ENCODE measurements around the gene PTPRQ. TPM values are rescaled to one million over a fixed set of nuclear protein-coding genes. Genes with fewer than 3 reads are reported as not detected.

PTPRQ gene
- total RNA-seq, 1 donor from 2014 or later, result not detected

DNA sequence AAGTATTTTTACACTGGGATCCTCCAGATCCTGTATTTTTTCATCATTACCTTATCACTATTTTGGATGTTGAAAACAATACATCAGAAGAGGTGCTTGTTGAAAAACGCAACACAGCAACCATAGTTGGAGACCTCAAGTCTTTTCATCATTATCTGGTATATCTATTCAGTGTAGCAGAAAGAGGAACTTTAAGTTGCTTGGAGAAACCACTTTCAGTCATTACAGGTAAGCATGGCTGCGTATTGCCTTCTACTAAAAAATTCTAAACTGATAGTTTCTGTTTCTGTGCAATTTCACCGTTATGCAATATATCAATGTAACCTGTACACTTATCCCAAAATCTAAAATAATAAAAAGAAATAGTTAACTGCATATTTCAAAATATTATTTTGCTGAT is 32.2 kb upstream of the PTPRQ start:
- intact Hi-C loops (cut with micrococcal nuclease), result loop anchor here (10.0 kb wide), 2 partner anchors 353 to 1913 kb away; no protein-coding TSS in a partner anchor
- H3K4me1 Mint-ChIP-seq, result no peaks in the 10 kb centered on the region
- H3K36me3 Mint-ChIP-seq (ENCODE audit: low read depth), result no peaks in the 10 kb centered on the region
- TF ChIP-seq, protein P1, sequence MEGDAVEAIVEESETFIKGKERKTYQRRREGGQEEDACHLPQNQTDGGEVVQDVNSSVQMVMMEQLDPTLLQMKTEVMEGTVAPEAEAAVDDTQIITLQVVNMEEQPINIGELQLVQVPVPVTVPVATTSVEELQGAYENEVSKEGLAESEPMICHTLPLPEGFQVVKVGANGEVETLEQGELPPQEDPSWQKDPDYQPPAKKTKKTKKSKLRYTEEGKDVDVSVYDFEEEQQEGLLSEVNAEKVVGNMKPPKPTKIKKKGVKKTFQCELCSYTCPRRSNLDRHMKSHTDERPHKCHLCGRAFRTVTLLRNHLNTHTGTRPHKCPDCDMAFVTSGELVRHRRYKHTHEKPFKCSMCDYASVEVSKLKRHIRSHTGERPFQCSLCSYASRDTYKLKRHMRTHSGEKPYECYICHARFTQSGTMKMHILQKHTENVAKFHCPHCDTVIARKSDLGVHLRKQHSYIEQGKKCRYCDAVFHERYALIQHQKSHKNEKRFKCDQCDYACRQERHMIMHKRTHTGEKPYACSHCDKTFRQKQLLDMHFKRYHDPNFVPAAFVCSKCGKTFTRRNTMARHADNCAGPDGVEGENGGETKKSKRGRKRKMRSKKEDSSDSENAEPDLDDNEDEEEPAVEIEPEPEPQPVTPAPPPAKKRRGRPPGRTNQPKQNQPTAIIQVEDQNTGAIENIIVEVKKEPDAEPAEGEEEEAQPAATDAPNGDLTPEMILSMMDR (IDR thresholded peaks at IDR 0.05), result no peak
- no peaks in the 10 kb centered on the region for H3K27me3 Mint-ChIP-seq
- no peak for DNase-seq
- H3K27ac Mint-ChIP-seq, result no peak overlapping the region
- ChIA-PET POLR2A (no interaction called here), CTCF (no interaction called here)
- H3K4me3 Mint-ChIP-seq, result no peak overlapping the region
- H3K9me3 Mint-ChIP-seq, result no peaks in the 10 kb centered on the region
- ATAC-seq (ENCODE audit: low read depth), result no peak

DNA sequence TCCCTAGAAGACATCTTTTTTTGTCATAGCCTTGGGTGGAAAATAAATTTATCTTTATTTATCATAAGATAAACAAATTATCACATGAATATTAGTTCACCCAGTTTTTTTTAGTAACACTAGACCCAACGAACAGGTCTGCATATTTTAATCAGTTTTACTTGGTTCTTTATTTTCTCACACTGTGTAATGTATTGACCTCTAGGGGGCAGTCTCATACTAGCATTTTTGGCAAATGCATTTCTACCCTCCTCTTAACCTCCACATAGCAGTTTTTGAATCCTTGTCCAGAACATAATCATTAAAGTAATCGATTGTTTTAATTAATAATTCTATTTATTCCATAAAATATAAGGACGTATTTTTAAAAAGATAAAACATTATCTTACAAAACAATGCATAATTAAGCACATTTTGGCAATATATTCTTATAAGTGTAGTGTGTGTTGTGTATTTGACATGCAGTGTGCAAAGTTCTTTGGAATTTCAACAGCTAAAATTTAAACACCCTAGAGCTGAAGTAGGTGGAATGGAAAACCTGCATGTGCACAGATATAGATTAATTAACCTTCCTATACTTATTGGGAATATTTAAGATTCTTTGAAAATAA is 31.6 kb upstream of the PTPRQ start:
- H3K36me3 Mint-ChIP-seq (ENCODE audit: low read depth), result no peaks in the 10 kb centered on the region
- ATAC-seq (ENCODE audit: low read depth) (no peak), DNase-seq (no peak)
- H3K4me3 Mint-ChIP-seq, result no peak overlapping the region
- TF ChIP-seq, protein P1 (IDR thresholded peaks at IDR 0.05), result no peak
- no peak overlapping the region for H3K27ac Mint-ChIP-seq
- no peaks in the 10 kb centered on the region for H3K9me3 Mint-ChIP-seq
- no peaks in the 10 kb centered on the region for H3K4me1 Mint-ChIP-seq
- ChIA-PET POLR2A (no interaction called here), CTCF (no interaction called here)
- H3K27me3 Mint-ChIP-seq, result no peaks in the 10 kb centered on the region
- intact Hi-C loops (cut with micrococcal nuclease), result loop anchor here (10.0 kb wide), 2 partner anchors 352 to 1912 kb away; no protein-coding TSS in a partner anchor

DNA sequence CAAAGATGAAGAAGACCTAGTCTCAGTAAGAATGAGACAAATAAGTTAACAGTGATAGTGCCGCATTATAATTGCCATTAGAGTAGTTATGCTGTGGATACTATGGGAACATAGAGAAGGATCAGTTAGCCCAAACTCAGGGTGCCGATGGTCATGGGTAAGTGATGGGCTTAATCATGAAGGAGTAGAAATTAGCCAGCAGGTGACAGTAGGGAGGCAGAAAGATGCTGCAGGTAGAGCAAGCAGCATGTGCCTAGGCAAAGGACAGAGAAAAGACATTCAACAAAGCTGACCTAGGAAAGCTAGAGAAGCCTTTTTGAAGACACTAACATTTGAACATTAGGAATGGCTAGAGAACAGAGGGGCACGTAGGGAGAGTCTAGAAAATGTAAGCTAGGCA is 30.6 kb upstream of the PTPRQ start:
- Mint-ChIP-seq H3K27ac (no peak overlapping the region), H3K36me3 (ENCODE audit: low read depth) (no peaks in the 10 kb centered on the region), H3K27me3 (no peaks in the 10 kb centered on the region), H3K4me3 (no peak overlapping the region), H3K9me3 (no peaks in the 10 kb centered on the region), H3K4me1 (no peaks in the 10 kb centered on the region)
- no peak for DNase-seq
- intact Hi-C loops (cut with micrococcal nuclease), result loop anchor here (10.0 kb wide), 2 partner anchors 351 to 1911 kb away; no protein-coding TSS in a partner anchor
- ATAC-seq (ENCODE audit: low read depth), result no peak
- CTCF ChIA-PET, result no interaction called here
- POLR2A ChIA-PET, result no interaction called here
- TF ChIP-seq, protein P1 (IDR thresholded peaks at IDR 0.05), result no peak

DNA sequence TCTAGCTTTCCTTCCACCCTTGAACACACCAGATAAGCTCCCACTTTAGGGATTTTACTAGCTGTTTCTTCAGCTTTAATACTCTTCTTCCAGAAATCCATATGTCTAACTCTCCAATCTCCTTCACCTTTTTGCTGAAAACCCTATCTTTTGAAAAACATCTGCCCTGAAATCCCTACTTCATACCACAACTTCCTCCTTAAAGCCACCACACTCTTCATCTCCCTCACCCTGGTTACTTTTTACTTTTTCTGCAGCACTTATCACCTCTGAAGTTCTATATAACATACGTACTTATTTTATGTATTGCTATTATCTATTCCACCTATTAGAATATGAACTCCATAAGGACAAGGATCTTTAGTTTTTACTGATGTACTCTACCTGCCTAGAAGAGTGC is 28.6 kb upstream of the PTPRQ start:
- ATAC-seq (ENCODE audit: low read depth), result no peak

DNA sequence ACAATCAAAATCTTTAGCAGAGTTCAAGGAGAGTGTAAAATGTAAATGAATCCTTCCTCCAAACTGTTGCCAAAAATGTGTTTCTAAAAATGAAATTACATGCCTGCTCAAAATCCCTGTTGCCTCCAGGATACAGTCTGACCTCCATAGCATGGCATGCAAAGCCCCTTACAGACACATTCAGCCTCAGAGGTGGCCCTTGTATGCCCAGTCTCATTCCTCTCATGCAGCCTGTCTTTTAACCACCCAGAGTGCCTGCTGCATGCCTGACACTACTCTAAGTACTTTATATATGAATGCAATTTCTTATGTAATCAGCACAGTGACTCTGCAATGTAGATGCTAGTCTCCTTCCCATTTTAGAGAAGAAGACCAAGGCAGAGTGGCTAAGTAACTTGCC is 24.4 kb upstream of the PTPRQ start:
- intact Hi-C loops (cut with micrococcal nuclease), result loop anchor here (10.0 kb wide), 2 partner anchors 345 to 1905 kb away; no protein-coding TSS in a partner anchor
- CTCF ChIA-PET, result no interaction called here
- H3K9me3 Mint-ChIP-seq, result no peaks in the 10 kb centered on the region

More for the DNA sequence above, 28.6 kb upstream of the PTPRQ start:
- H3K4me3 Mint-ChIP-seq, result no peak overlapping the region
- POLR2A ChIA-PET, result no interaction called here
- no peaks in the 10 kb centered on the region for H3K36me3 Mint-ChIP-seq (ENCODE audit: low read depth)
- no peak for DNase-seq
- no peak overlapping the region for H3K27ac Mint-ChIP-seq
- no peaks in the 10 kb centered on the region for H3K9me3 Mint-ChIP-seq
- H3K4me1 Mint-ChIP-seq, result no peaks in the 10 kb centered on the region
- no peaks in the 10 kb centered on the region for H3K27me3 Mint-ChIP-seq
- CTCF ChIA-PET, result no interaction called here
- intact Hi-C loops (cut with micrococcal nuclease), result loop anchor here (10.0 kb wide), 2 partner anchors 349 to 1909 kb away; no protein-coding TSS in a partner anchor
- TF ChIP-seq, protein P1 (IDR thresholded peaks at IDR 0.05), result no peak

More for the DNA sequence above, 24.4 kb upstream of the PTPRQ start:
- POLR2A ChIA-PET, result no interaction called here
- Mint-ChIP-seq H3K27ac (no peak overlapping the region), H3K27me3 (no peaks in the 10 kb centered on the region), H3K4me1 (no peaks in the 10 kb centered on the region), H3K4me3 (no peak overlapping the region), H3K36me3 (ENCODE audit: low read depth) (no peaks in the 10 kb centered on the region)
- TF ChIP-seq, protein P1 (IDR thresholded peaks at IDR 0.05), result no peak
- DNase-seq, result no peak
- ATAC-seq (ENCODE audit: low read depth), result no peak

Measured in activated B cell treated with CpG ODN at 0.5 μM for 24 hours (primary cell).